SKM-1 treated with dmso at 0.1 percent for 144 hours (cell line): ENCODE results near the gene SRSF4.

Experiments used
- DNase-seq: peaks from one replicate; lab custom pipeline; 2025; ENCODE audit not compliant: unreplicated experiment; lab: John Stamatoyannopoulos, UW

Gene SRSF4

GRCh38 chr1:29201595-29202051 lies 19.9 kb upstream of the SRSF4 start:
- no peak for DNase-seq

GRCh38 chr1:29200906-29201594 lies 19.4 kb upstream of the SRSF4 start:
- DNase-seq, result no peak

- DNase-seq, result no peak
Measured at GRCh38 chr1:29197993-29198392, 16.3 kb upstream of the SRSF4 start.

GRCh38 chr1:29197590-29197924 lies 15.9 kb upstream of the SRSF4 start:
- no peak for DNase-seq

GRCh38 chr1:29196863-29197589 lies 15.3 kb upstream of the SRSF4 start:
- DNase-seq, result no peak

- DNase-seq, result no peak
Measured at GRCh38 chr1:29195881-29196291, 14.2 kb upstream of the SRSF4 start.

GRCh38 chr1:29193879-29194455 lies 12.3 kb upstream of the SRSF4 start:
- DNase-seq, result no peak

GRCh38 chr1:29190718-29191117 lies 9.0 kb upstream of the SRSF4 start:
- no peak for DNase-seq

GRCh38 chr1:29186707-29187106 lies 5.0 kb upstream of the SRSF4 start:
- DNase-seq, result no peak

GRCh38 chr1:29186252-29186651 lies 4.6 kb upstream of the SRSF4 start:
- DNase-seq, result no peak

GRCh38 chr1:29183287-29183686 lies 1.6 kb upstream of the SRSF4 start:
- DNase-seq, result no peak

- DNase-seq, result no peak
Measured at GRCh38 chr1:29180497-29181412, 945 bp downstream of the SRSF4 start.

GRCh38 chr1:29179641-29180184 lies 2.0 kb downstream of the SRSF4 start:
- DNase-seq, result no peak

- DNase-seq, result no peak
Measured at GRCh38 chr1:29177022-29177705, 4.5 kb downstream of the SRSF4 start.

GRCh38 chr1:29176576-29176975 lies 5.1 kb downstream of the SRSF4 start:
- DNase-seq, result no peak

GRCh38 chr1:29172415-29172939 lies 9.2 kb downstream of the SRSF4 start:
- DNase-seq, result no peak

GRCh38 chr1:29171521-29171920 lies 10.2 kb downstream of the SRSF4 start:
- DNase-seq, result no peak

GRCh38 chr1:29171089-29171488 lies 10.6 kb downstream of the SRSF4 start:
- no peak for DNase-seq

- no peak for DNase-seq
Measured at GRCh38 chr1:29169976-29170375, 11.7 kb downstream of the SRSF4 start.

- DNase-seq, result no peak
Measured at GRCh38 chr1:29167904-29168303, 13.8 kb downstream of the SRSF4 start.
